Renal pelvis (tissue), 4 donors: ENCODE results near the gene GPATCH3. TPM values are rescaled to one million over a fixed set of nuclear protein-coding genes. Genes with fewer than 3 reads are reported as not detected.
A peak's percentile ranks its signal among the peaks of the same experiment; 100 is the strongest.
"Not testable (repeated sequence)": the region's sequence is repeated elsewhere in the genome, so short reads cannot be mapped to it uniquely, and the experiment has no call there.

Experiments
- DNase-seq: peaks from one replicate; pipeline ENCODE4 v3.0.0-alpha.2; 2013
- polyA plus RNA-seq, 3 donors: library from polyadenylated mRNA; unstranded; fragments of 120-200 nt; gene quantifications; one replicate each; pipeline ENCODE4 v1.2.1, GENCODE V29; 2013; ENCODE audit not compliant: insufficient read length in 3 of 3

The GPATCH3 gene
- polyA plus RNA-seq, 3 donors: 17.0 to 17.8 (median 17.8) TPM

DNA sequence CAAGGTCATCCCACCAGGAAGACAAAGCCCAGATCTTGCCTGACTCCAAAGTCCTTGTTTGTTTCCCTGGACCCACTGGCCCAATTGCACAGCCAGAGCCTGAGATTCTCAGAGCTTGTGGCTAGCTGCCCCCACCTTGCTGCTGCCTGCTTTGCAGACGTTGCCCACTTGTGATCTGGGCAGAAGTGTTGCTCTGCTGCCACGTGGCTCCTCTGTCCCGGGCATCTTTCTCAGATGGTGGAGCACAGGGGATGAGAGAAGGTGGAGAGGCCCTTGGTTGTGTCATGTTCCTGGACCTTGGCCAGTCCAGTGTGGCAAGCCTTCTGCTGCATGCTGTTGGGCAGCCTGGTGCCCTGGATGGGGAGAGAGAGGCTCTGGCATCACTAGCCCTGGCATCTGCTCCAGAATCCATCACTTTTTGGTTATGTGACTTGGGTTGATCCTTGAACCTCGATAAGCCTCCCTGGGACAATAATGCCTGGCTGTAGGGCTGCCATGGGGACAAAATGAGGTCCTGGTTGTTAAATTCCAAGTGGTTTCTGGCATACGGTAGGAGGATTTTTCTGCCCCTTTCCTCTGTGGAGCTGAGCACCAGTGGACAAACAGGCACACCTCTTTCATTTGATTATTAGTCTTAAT lies 15.1 kb upstream of the GPATCH3 start:
- DNase-seq: no peak

DNA sequence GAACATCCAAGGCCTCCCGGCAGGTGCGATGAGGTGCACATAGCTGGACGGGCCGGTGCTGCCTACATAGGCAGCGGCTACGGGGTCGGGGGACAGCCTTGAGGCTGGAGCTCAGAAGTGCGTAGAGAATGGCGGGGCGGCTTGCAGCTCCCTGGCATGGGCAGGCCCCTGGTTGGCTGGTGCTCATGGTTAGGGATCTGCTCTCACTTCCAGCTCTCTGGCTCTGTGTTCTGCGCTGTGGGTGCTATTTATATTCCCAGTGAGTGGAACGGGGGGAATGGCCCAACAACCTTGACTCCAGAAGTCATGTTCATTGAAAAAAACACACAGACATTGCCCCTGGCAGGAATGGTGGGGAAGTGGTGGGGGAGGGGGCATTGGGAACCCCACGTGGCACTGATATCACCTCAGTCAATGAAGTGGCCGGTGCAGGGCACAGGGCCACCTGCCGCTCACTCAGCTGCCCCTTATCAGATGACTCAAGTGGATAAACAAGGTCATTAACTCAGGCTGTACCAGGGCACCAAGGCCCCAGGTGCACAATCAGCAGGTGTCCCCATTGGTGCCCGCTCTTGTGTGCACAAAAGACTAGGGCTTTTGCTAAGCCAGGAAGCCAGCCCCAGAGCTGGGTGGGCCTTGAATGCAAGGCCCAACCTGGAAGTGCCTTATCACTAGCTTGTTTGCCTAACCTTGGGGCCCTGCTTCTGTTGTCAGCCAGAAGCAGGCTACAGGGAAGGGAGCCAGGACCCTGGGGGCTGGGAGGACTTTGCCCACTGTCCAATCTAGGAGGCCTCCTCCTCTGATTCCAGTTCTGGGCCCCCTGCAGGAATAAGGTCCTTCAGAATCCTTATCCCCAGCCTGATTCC lies 13.7 kb upstream of the GPATCH3 start, which contains the start of gene NR0B2:
TSS of gene NR0B2 (minus strand) at position 222 of the 866 bp plus-strand sequence. CDS start at position 187, 35 bp downstream.
- DNase-seq: no peak

DNA sequence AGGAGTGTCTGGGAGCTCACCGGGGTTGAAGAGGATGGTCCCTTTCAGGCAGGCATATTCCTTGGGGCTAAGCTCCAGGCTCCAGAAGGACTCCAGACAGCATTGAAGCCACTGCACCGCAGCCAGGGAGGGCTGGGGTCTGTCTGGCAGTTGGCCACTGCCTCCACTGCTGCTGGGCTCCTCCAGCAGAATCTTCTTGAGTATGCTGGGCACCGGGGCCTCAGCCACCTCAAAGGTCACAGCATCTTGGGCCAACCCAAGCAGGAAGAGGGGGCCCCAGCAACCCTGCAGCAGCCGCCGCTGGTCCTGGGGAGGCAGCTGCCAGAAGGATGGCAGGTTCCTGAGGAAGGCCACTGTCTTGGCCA lies 13.1 kb upstream of the GPATCH3 start:
- no peak for DNase-seq

DNA sequence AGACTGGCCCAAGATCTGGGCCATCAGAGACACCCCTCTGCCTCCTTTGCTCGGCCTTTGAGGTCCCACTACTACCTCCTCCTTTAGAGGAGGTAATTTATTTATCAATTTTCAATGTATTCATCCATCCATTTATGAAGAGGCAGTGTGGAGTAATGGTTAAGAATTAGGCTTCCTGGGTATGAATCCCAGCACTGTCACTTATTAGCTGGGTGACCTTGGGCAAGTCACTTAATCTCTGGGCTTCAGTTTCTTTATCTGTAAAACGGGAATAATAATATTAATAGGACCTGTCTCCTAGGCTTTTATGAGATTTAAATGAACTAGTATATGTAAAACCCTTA lies 11.9 kb upstream of the GPATCH3 start:
- DNase-seq: no peak

DNA sequence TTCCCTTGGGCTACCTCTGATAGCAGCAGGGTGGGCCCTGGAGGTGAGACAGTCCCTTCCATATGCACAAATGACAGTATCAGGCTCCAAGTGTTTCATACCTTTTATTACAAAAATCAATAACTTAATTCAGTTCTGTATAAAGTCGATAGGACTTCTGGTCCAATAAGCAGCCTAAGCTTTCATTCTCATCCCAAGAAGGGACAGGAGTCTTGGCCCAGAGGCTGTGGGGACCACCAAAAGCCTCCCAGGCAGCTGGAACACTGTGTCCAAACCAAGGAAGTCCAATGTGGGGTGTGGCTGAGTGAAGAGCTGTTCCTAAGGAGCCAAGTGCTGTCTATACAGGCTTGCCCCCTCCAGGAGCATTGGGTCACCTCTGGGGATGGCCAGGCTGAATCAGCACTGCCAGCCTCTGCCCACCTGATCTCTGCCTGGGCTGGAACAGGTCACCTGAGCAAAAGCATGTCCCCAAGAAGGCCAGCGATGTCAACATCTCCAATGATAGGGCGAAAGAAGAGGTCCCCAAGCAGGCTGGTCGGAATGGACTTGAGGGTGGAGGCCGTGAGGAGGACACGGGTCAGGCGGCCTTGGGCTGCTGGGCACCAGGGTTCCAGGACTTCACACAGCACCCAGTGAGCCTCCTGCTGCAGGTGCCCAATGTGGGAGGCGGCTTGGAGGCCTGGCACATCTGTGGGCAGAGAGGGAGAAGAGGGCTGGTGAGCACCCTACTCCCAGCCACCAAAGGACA lies 11.3 kb upstream of the GPATCH3 start:
- DNase-seq: no peak

DNA sequence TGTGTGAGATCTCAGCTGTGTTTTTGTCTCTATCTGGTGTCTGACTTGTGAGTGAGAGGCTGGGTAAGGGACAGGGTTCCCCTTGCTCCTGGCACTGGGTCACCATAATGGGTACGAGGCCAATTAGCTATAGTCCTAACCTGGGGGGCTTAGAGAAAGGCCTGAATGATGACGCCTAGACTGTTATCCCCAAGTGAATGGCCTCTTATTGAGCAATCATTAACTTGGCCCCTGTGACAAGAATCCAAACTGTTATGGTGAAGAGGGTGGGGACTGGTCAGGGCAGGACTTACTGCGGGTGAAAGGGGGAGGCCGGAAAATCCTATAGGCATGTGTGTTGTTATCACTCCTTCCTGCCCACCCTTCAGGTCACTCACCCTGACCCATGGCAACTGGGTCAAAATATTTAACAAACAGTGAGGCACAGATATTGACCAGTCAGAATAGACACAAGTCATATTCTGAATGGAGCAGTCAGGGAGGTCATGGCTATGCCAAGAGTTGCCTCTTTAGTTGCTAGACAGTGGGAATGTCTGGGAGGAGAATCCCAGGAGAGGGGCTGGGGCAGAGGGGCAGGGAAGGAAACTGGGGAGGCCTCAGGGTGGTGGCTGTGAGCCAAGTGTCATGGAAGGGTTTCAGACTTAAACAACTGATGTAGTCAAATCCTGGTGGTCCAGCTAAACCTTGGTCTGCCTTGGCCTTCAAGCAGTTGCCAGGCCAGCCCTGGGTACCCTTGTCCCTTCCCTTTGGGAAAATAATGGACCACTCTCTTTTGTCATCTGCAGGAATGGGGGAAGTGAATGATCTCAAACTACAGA lies 10.3 kb upstream of the GPATCH3 start:
- DNase-seq: no peak

DNA sequence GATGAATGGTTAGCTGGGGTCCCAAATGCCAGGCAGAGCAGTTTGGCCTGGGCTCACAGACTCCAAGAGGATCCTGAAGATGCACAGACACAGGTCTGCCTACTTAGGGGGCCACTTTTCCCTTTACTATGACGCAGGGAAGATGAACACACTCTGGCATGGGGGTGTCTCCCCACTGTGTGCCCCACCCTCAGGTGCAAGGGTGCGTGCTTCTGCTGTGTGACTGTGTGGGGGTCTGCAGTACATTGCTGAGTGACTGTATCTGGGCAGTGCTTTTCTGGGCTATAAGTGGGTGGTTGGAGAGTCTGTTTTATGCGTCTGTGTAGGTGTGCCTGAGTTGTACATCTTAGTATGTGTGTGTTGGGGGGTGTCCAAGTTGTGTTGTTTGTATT lies 9.7 kb upstream of the GPATCH3 start:
- DNase-seq: no peak

DNA sequence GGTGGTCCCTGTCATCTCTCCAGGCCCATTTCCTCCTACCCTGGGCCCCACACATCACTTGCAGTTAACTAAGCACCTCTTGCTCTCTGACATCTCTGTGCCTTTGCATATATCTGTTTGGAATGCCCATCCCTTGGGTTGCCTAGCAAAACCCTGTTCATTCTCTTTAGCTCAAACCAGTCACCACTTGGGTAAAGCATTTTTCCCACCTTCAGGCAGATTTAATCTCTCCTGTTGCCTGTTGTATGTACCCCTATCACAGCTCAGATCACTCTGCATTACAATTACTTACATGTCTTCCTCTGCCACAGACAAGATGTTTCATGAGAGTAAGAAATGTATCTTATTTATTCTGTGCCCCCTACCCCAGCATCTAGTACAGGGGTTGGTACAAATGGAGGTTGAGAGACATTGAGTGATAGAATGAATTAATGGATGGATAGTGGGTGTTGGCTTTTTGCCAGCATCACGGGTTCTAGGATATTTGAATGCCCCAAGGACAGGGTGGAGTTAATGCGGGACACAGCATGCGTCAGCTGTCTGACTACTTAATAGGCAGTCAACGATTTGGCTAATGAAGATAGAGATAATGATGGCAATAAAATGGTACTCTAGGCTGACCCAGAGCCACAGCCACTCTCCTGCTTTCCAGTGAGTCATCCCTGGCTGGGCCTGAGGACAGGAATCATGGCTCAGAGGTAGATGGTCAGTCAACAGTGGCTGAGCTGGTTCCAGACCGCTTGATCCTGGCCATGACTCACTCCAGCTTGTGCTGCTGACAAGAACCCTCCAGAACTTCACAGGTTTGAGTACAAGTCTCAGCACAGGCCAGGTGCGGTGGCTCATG lies 7.0 kb upstream of the GPATCH3 start:
- no peak for DNase-seq

DNA sequence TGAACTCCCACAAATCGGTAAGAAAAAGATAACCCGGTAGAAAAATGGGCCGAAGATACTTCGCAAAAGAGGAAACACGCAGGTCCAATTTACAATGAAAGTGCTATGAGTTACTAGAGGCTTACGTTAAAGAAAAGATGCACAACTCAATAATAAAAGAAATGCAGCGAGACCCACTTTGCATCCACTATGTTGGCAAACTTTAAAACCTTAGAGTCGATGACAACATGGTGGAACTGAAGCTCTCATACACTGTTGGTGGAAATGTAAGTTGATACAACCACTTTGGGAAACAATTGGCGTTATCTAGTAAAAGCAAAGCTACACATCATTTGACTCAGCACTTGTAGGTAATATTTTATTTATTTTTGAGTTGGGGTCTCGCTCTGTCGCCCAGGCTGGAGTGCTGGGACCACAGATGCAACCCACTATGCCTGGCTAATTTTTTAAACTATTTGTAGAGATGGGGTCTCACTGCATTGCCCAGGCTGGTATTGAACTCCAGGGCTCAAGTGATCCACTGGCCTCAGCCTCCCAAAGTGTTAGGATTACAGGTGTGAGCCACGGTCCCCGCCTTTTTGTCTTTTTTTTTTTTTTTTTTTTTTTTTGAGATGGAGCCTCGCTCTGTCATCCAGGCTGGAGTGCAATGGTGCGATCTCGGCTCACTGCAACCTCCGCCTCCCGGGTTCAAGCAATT lies 696 bp upstream of the GPATCH3 start:
- no peak for DNase-seq

DNA sequence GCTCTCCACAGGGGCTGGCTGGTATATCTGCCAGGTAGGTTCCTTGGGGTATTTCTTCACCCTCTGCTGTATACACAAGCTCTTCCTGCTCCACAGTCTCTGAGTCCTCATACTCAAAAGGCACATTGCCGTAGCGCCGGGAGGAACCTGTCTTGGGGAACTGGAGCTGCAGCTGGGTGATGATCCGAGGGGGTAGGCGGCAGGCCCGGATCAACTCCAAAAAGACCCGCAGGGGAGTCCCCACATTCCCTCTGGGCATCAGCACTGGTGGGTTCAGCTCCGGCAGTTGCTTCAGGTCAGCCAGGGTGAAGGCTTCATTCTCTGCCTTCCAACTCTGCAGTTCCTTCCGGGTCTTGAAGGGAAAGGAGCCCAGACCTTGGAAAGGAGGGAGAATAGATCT lies 2.9 kb downstream of the GPATCH3 start:
- DNase-seq: no peak

DNA sequence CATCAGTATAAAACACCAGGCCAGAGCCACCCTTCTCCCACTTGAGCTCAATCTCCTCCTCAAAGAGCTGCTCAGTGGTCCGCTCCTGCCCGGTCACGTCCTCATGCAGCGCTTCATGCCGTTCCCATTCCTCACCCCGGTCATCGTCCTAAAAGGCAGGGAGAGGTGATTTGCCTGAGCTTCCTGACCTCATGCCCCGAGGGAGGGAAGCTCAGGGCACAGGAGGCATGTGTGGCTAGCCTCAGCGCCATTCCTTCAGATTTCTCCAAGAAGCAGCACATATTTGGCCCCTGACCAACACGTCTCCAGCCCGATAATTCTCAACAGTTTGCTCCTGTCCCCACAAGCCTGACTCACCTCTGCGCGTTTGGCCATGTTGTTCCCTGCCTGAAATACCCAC lies 6.0 kb downstream of the GPATCH3 start:
- DNase-seq: no peak

DNA sequence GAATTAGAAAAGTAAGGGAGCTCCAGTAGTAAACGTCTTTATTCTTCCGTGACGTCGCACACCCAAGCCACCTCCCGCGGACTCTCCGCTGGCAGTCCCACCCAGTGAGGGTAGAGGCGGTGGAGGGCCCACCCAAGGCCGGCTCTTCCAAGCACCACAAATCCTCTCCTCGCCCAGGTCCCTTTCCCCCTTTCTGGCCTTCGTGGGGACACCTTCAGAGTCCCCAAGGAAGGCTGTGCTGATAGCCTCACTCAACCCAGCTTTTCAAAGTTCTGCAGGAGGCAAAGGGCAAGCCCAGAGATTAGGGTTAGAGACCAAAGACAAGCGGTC lies 9.8 kb downstream of the GPATCH3 start:
- no peak for DNase-seq

DNA sequence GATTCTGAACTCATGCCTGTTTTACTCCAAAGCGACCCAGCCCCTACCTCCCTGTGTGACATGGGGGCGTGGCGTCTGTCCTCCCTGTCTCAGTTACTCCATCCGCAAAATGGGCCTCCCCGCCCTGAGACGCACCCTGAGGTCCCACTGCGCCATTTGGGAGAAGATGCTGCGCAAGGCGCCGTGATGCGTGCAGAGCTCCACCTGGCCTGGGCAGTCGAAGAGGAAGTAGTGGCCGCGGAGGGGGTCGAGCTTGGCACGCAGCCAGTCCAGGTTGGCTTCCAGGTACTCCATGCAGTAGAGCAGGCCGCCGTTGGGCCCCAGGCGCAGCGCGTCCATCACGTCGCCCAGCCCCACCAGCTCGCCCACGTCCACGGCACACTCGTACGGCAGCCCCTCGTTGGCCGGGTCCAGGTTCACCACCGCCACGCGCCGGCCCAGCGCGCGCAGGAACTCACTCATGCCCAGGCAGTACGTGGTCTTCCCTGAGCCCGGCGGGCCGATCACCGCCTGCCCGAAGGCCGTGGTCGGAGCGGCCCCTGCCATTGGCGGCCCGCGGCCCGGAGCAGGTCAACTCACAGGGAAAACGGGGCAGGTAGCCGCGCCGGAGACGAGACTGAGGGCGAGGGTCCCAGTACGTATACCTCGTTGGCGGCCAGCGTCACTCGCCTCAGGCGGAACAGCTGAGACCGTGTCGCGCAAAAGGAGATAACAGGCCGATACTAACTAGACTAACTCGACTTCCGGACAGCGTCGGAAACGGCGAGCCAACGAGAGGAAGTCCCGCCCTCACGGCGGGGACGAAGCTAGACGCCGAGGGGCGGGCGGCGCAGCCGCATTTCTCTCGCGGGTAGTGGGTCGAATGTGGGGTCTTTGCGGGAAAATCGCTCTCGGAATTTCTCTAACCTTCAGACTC lies 10.5 kb downstream of the GPATCH3 start, which contains the start of gene GPN2:
TSS of gene GPN2 (minus strand) at position 733 of the 916 bp plus-strand sequence. CDS start at position 546, 187 bp downstream.
- peak; percentile 81 for DNase-seq

DNA sequence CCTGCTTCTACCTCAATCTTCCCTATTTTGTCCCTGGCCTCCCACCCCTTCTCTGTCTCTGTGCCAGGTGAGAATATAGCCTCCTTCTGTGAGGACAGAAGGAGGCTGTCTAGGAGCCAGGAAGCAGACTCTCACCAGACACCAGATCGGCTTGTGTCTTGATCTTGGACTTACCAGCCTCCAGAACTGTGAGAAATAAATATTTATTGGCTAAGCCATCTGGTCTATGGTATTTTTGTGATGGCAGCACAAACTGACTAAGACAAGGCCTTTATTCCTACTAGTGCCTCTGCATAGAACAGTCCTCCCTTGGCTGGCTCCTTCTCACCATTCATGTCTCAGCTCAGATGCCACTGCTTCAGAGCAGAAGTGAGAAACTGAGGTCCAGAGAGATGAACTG lies 12.0 kb downstream of the GPATCH3 start:
- DNase-seq: no peak

DNA sequence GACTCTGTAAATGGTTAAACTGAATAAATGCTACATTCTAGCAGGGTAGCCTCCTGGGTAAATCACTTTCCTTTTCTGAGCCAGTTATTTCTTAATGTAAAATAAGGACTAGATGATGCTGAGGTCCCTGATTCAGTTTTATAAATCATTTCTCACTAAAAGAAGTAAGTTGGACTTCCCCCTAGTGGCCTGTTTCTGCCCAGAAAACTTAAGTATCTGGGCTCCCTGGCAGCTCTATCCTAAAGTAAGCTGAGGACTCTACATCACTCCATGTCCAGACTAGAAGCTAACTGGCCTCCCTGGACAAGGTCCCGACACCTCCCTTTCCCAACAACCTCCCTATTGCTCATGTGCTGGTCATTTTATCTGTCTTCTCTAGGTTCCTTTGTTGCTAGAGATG lies 13.1 kb downstream of the GPATCH3 start:
- no peak for DNase-seq

DNA sequence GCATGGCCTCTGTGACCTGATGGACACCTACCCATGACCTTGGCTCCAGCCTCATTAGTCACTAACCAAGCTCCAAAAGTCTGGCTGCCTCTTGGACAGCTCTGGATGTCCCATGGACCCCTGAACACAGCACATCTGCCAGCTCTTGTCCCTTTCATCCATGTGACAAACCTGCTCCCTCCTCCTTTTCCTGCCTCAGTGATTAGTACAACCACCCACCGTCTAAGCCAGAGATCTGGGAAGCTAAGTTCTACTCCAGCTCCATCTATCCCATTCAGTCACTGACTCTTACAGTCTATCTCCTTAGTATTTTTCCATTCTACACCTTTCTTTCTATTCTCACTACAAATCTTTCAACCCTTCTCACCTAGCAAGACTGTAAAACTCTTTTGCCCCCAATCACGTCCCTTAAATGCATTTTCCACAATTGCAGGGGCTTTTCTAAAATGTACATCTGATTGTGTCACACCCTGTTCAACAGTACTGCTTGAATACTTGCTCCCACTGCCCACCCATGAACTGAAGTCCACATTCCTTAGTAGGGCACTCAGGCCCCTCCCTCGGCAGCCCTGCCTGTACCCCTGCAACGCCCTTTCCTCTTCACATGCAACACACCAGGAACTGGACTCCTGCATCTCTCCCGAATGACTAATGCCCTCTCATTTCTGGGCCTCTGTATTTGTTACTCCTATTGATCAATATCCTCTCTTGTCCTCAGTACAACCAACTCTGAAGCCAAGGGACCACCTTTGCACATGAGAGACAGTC lies 17.4 kb downstream of the GPATCH3 start:
- no peak for DNase-seq

DNA sequence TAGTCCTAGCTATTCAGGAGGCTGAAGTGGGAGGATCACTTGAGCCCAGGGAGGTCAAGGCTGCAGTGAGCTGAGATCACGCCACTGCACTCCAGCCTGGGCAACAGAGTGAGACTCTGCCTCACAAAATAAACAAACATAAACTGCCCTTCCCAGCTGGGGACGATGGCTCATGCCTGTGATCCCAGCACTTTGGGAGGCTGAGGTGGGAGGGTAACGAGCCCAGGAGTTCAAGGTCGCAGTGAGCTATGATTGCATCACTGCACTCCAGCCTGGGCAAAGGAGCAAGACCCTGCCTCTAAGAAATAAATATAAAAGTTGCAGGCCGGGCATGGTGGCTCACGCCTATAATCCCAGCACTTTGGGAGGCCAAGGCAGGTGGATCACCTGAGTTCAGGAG lies 18.7 kb downstream of the GPATCH3 start:
- DNase-seq: not testable (repeated sequence)

DNA sequence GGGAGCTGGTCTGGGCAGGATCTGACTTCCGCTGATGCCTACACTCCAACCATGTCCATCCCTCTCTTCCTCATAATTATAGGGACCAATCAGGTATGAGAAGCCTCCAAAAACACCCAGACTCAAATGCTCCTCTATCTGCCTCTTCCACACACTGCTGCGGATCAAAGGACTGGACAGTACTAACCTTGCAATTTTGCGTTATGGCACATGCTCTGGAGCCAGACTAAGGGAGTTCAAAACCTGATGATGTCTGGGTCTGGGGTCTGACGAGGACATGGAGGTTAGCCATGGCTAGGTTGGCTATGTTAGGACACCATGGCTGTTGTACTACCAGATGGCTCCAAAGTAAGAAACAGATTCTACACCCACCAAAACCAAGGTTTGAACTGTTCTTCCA lies 20.5 kb downstream of the GPATCH3 start:
- DNase-seq: no peak
